ENCODE data around the gene PGRMC2.
A peak's percentile ranks its signal among the peaks of the same experiment; 100 is the strongest.

Gene PGRMC2

GRCh38 chr4:128290526-128290925 is 2.9 kb upstream of the PGRMC2 start:
- Mint-ChIP-seq H3K27ac (no peak overlapping the region), H3K36me3 (ENCODE audit: low read depth) (peaks cover 7% of the 10 kb centered on the region), H3K9me3 (no peaks in the 10 kb centered on the region), H3K4me3 (no peak overlapping the region), H3K27me3 (ENCODE audit: low read depth) (no peaks in the 10 kb centered on the region), H3K4me1 (ENCODE audit: low read depth) (peaks cover 23% of the 10 kb centered on the region)
- no peak for DNase-seq (ENCODE audit: low spot score)

- Mint-ChIP-seq H3K4me3 (no peak overlapping the region), H3K27ac (no peak overlapping the region), H3K27me3 (ENCODE audit: low read depth) (no peaks in the 10 kb centered on the region), H3K9me3 (no peaks in the 10 kb centered on the region), H3K36me3 (ENCODE audit: low read depth) (peaks cover 9% of the 10 kb centered on the region), H3K4me1 (ENCODE audit: low read depth) (peaks cover 30% of the 10 kb centered on the region)
- no peak for DNase-seq (ENCODE audit: low spot score)
Measured at GRCh38 chr4:128289523-128290158, 2.0 kb upstream of the PGRMC2 start.

- Mint-ChIP-seq H3K27ac (peak overlapping the region; percentile 93), H3K27me3 (ENCODE audit: low read depth) (no peaks in the 10 kb centered on the region), H3K9me3 (no peaks in the 10 kb centered on the region), H3K36me3 (ENCODE audit: low read depth) (peaks cover 16% of the 10 kb centered on the region), H3K4me1 (ENCODE audit: low read depth) (peaks cover 31% of the 10 kb centered on the region), H3K4me3 (peak overlapping the region; percentile 84)
- DNase-seq (ENCODE audit: low spot score), result peak; percentile 13
Measured at GRCh38 chr4:128288689-128289106, 1.1 kb upstream of the PGRMC2 start.

GRCh38 chr4:128287871-128288688 is 467 bp upstream of the PGRMC2 start:
- H3K27me3 Mint-ChIP-seq (ENCODE audit: low read depth), result no peaks in the 10 kb centered on the region
- H3K9me3 Mint-ChIP-seq, result no peaks in the 10 kb centered on the region
- DNase-seq (ENCODE audit: low spot score), result peak; percentile 98
- peaks cover 18% of the 10 kb centered on the region for H3K36me3 Mint-ChIP-seq (ENCODE audit: low read depth)
- H3K4me1 Mint-ChIP-seq (ENCODE audit: low read depth), result peaks cover 31% of the 10 kb centered on the region
- H3K4me3 Mint-ChIP-seq, result peak overlapping the region; percentile 84
- H3K27ac Mint-ChIP-seq, result peak overlapping the region; percentile 93

GRCh38 chr4:128286474-128287058 is 1.0 kb downstream of the PGRMC2 start:
- peak; percentile 9 for DNase-seq (ENCODE audit: low spot score)
- peak overlapping the region; percentile 84 for H3K4me3 Mint-ChIP-seq
- peaks cover 34% of the 10 kb centered on the region for H3K4me1 Mint-ChIP-seq (ENCODE audit: low read depth)
- peak overlapping the region; percentile 93 for H3K27ac Mint-ChIP-seq
- peaks cover 26% of the 10 kb centered on the region for H3K36me3 Mint-ChIP-seq (ENCODE audit: low read depth)
- H3K27me3 Mint-ChIP-seq (ENCODE audit: low read depth), result no peaks in the 10 kb centered on the region
- no peaks in the 10 kb centered on the region for H3K9me3 Mint-ChIP-seq

- H3K4me3 Mint-ChIP-seq, result peak overlapping the region; percentile 84
- DNase-seq (ENCODE audit: low spot score), result no peak
- peaks cover 32% of the 10 kb centered on the region for H3K36me3 Mint-ChIP-seq (ENCODE audit: low read depth)
- H3K9me3 Mint-ChIP-seq, result no peaks in the 10 kb centered on the region
- peaks cover 38% of the 10 kb centered on the region for H3K4me1 Mint-ChIP-seq (ENCODE audit: low read depth)
- peak overlapping the region; percentile 41 for H3K27ac Mint-ChIP-seq
- H3K27me3 Mint-ChIP-seq (ENCODE audit: low read depth), result no peaks in the 10 kb centered on the region
Measured at GRCh38 chr4:128285085-128285997, 2.3 kb downstream of the PGRMC2 start.

GRCh38 chr4:128284317-128284716 is 3.3 kb downstream of the PGRMC2 start:
- H3K4me3 Mint-ChIP-seq, result no peak overlapping the region
- H3K4me1 Mint-ChIP-seq (ENCODE audit: low read depth), result peaks cover 42% of the 10 kb centered on the region
- H3K9me3 Mint-ChIP-seq, result no peaks in the 10 kb centered on the region
- peaks cover 36% of the 10 kb centered on the region for H3K36me3 Mint-ChIP-seq (ENCODE audit: low read depth)
- no peak for DNase-seq (ENCODE audit: low spot score)
- no peaks in the 10 kb centered on the region for H3K27me3 Mint-ChIP-seq (ENCODE audit: low read depth)
- H3K27ac Mint-ChIP-seq, result no peak overlapping the region

GRCh38 chr4:128283071-128283470 is 4.5 kb downstream of the PGRMC2 start:
- Mint-ChIP-seq H3K27me3 (ENCODE audit: low read depth) (no peaks in the 10 kb centered on the region), H3K36me3 (ENCODE audit: low read depth) (peaks cover 36% of the 10 kb centered on the region), H3K27ac (no peak overlapping the region), H3K4me3 (no peak overlapping the region), H3K9me3 (no peaks in the 10 kb centered on the region), H3K4me1 (ENCODE audit: low read depth) (peaks cover 39% of the 10 kb centered on the region)
- DNase-seq (ENCODE audit: low spot score), result no peak

- Mint-ChIP-seq H3K27me3 (ENCODE audit: low read depth) (no peaks in the 10 kb centered on the region), H3K27ac (no peak overlapping the region), H3K4me1 (ENCODE audit: low read depth) (peaks cover 39% of the 10 kb centered on the region)
Measured at GRCh38 chr4:128282516-128282915, 5.1 kb downstream of the PGRMC2 start.

GRCh38 chr4:128281354-128281753 is 6.3 kb downstream of the PGRMC2 start:
- no peak overlapping the region for H3K27ac Mint-ChIP-seq
- no peaks in the 10 kb centered on the region for H3K9me3 Mint-ChIP-seq
- peaks cover 37% of the 10 kb centered on the region for H3K4me1 Mint-ChIP-seq (ENCODE audit: low read depth)
- H3K27me3 Mint-ChIP-seq (ENCODE audit: low read depth), result no peaks in the 10 kb centered on the region
- H3K4me3 Mint-ChIP-seq, result no peak overlapping the region
- DNase-seq (ENCODE audit: low spot score), result no peak
- peaks cover 32% of the 10 kb centered on the region for H3K36me3 Mint-ChIP-seq (ENCODE audit: low read depth)

More at GRCh38 chr4:128282516-128282915, 5.1 kb downstream of the PGRMC2 start:
- DNase-seq (ENCODE audit: low spot score), result no peak
- Mint-ChIP-seq H3K9me3 (no peaks in the 10 kb centered on the region), H3K4me3 (no peak overlapping the region), H3K36me3 (ENCODE audit: low read depth) (peaks cover 36% of the 10 kb centered on the region)

- Mint-ChIP-seq H3K36me3 (ENCODE audit: low read depth) (peaks cover 27% of the 10 kb centered on the region), H3K27me3 (ENCODE audit: low read depth) (no peaks in the 10 kb centered on the region), H3K27ac (no peak overlapping the region), H3K4me1 (ENCODE audit: low read depth) (peaks cover 21% of the 10 kb centered on the region), H3K9me3 (no peaks in the 10 kb centered on the region), H3K4me3 (no peak overlapping the region)
- no peak for DNase-seq (ENCODE audit: low spot score)
Measured at GRCh38 chr4:128279624-128280225, 7.9 kb downstream of the PGRMC2 start.

GRCh38 chr4:128277856-128278255 is 9.8 kb downstream of the PGRMC2 start:
- H3K4me3 Mint-ChIP-seq, result no peak overlapping the region
- H3K27ac Mint-ChIP-seq, result no peak overlapping the region
- no peaks in the 10 kb centered on the region for H3K9me3 Mint-ChIP-seq

GRCh38 chr4:128275346-128275745 is 12.3 kb downstream of the PGRMC2 start:
- Mint-ChIP-seq H3K4me3 (no peak overlapping the region), H3K9me3 (no peaks in the 10 kb centered on the region), H3K27ac (no peak overlapping the region), H3K4me1 (ENCODE audit: low read depth) (peaks cover 10% of the 10 kb centered on the region), H3K27me3 (ENCODE audit: low read depth) (no peaks in the 10 kb centered on the region), H3K36me3 (ENCODE audit: low read depth) (peaks cover 17% of the 10 kb centered on the region)
- no peak for DNase-seq (ENCODE audit: low spot score)

More at GRCh38 chr4:128277856-128278255, 9.8 kb downstream of the PGRMC2 start:
- H3K36me3 Mint-ChIP-seq (ENCODE audit: low read depth), result peaks cover 18% of the 10 kb centered on the region
- no peaks in the 10 kb centered on the region for H3K27me3 Mint-ChIP-seq (ENCODE audit: low read depth)
- no peak for DNase-seq (ENCODE audit: low spot score)
- H3K4me1 Mint-ChIP-seq (ENCODE audit: low read depth), result peaks cover 17% of the 10 kb centered on the region

All from T-helper 2 cell treated with Interferon-gamma antibody and Interleukin-4, amounts not matched to agents 5 μg/mL and 100 μg/mL, for 36 hours (primary cell).